NCI-H1048 (cell line): Measurements from ENCODE around the gene ASCL4.
"Not testable (repeated sequence)": the region's sequence is repeated elsewhere in the genome, so short reads cannot be mapped to it uniquely, and the experiment has no call there.

Experiments
- DNase-seq: peaks from one replicate; lab custom pipeline; 2025; lab: John Stamatoyannopoulos, UW

ASCL4 gene, protein sequence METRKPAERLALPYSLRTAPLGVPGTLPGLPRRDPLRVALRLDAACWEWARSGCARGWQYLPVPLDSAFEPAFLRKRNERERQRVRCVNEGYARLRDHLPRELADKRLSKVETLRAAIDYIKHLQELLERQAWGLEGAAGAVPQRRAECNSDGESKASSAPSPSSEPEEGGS

DNA sequence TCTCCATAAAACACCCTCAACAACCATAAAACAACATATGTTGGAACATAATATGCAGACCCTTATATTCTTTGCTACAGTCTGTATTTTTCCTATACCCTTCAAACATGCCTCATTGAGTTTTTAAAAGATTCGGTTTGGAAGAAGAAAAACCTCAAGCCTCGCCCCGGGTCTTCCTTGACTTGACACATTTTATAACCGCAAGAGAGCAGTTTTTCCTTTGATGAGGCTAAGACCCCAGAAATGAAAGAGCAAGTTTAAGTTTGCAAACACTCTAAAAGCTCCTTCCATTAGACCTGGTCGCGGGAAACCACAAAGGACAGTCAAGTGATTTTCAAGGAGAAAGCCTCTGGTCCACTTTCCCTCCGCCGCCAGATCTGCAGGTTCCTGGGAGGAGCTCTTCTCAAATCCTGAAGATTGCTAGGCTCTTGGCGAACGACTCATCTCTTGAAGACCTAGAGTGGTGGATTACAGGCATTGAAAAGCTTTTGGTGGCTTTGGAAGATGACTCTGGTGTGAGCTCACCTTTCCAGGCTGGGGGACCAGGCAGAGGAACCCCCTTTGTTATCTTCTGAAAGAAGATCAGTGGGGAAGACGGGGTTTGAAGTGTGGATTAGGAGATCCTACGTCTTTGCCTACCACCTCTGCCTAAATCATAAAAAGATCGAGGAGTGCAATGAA lies at the start of gene ASCL4:
Gene ASCL4, plus strand, starts transcription at position 356 of the 681 bp plus-strand sequence. CDS start 515 bp downstream, outside the sequence.
- no peak for DNase-seq

DNA sequence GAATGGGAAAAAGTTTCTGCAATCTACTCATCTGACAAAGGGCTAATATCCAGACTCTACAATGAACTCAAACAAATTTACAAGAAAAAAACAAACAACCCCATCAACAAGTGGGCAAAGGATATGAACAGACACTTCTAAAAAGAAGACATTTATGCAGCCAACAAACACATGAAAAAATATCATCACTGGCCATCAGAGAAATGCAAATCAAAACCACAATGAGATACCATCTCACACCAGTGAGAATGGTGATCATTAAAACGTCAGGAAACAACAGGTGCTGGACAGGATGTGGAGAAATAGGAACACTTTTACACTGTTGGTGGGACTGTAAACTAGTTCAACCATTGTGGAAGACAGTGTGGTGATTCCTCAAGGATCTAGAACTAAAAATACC lies 47.2 kb upstream of the ASCL4 start:
- not testable (repeated sequence) for DNase-seq

DNA sequence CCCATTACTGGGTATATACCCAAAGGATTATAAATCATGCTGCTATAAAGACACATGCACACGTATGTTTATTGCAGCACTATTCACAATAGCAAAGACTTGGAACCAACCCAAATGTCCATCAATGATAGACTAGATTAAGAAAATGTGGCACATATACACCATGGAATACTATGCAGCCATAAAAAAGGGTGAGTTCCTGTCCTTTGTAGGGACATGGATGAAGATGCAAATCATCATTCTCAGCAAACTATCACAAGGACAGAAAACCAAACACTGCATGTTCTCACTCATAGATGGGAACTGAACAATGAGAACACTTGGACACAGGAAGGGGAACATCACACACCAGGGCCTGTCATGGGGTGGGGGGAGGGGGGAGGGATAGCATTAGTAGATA lies 46.8 kb upstream of the ASCL4 start:
- DNase-seq, result not testable (repeated sequence)

DNA sequence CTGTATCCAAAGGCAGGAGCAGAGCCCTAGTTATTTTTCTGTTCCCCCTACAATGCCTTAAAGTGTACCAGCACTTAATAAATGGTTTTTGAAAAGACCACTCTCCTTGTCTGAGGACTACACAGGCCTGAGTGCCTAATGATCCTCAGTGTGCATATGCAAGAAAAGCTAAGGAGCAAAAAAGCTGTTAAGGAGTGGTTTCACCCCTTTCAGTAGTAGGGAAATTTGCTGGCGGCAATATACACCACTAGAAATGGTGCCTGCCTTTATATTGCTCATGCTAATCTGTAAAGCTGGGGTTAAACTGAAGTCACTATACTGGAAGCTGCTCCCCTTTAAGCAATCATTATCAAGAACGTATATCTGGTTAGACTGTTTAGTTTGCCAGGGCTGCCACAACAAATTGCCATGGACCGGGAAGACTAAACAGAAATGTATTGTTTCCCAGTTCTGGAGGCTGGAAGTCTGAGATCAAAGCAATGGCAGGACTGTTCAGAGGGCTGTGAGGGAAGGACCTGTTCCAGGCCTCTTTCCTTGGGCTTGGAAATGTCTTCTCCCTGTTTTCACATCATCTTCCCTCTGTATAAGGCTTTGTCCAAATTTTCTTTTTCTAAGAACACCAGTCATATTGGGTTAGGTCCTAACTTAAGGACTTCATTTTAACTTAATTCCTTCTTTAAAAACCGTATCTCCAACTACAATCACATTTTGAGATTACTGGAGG lies 43.7 kb upstream of the ASCL4 start:
- no peak for DNase-seq

DNA sequence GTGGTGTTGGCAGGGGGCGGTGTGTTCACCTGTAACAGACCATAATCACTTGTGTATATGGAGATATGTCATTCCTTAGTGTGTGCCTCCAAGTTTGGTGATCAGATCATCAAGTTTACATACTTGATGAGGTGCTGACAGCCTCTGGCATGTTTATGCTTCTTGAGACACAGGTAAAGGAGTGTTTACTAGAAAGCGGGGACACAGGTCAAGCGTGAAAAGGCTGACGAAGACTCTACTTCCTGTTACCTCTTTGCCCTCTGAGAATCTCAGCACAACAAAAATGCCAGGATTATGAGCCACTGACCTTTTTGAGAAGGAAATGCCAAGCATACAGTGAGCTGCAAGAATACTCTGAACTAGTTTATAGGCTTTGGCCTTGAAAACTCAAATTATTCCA lies 43.1 kb upstream of the ASCL4 start:
- DNase-seq, result no peak

DNA sequence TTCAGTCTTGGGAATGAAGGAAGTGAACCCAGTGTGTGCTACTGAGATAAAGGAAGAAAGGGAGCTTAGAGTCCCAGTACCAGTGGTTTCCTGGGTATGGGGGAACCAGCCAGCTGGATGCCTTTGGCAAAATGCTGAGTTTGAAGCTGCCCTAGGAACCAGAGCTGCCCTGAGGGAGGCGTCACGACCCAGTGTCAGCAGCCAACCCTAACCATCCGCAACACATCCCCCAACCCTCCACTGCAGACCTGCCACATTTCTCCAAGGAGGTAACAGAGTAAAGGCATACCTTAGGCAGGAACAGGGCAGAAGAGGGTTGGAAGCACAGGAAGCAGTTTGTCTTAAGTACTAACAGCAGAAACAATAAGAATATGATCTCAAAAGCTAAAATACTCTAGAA lies 42.1 kb upstream of the ASCL4 start:
- DNase-seq, result no peak

DNA sequence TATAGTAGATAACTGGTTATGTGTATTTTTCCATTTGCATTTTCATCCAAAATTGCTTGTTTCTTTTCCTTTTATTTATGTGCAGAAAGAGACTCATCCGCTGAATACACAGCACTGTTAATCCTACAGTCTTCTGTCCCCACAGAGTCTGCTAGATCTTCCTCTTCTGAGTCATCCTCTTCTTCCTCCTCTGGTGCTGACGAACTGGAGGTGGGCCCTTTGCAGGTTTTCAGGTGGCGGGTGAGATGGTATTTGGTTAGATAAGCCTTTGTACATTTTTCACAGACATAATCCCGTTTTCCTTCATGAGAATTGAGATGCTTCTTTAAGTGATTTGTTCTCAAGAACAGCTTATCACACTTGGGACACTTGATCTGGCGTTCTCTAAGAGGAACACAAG lies 40.4 kb upstream of the ASCL4 start:
- no peak for DNase-seq

DNA sequence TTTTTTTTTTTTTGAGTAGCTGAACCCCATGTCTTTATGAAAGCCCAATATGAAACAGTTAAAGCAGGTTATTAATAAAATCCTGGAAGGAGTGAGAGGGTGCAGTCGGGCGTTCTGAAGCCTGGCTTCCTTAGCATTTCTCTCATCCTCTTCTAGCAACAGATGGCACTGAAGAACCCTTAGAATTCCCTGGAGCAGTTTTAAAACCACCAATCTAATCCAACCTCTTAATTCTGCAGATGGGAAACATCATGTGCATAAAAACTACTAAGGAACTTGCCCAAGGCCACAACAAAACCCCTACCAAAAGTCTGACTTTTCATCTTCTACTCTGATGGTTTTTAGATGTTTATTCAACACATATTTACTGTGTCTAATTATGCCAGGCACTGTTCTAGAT lies 38.7 kb upstream of the ASCL4 start:
- no peak for DNase-seq

DNA sequence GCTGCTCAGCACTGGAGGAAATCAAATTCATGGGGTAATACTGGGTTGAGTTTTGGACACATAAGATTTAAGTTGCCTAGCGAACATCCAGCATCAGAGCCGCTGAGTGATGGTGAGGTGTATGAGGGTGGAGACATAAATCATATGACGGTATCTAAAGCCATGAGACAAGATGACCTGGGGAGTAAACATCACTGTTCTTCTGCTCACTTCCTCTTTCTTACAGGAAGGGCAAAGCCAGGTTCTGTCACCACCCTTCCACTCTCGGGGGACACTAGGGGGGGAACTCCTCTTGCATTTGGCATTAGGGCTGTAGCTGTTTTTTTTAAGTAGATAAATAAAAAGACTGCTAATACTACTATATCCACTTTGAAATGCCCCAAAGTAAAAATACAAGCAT lies 37.6 kb upstream of the ASCL4 start:
- DNase-seq, result no peak

DNA sequence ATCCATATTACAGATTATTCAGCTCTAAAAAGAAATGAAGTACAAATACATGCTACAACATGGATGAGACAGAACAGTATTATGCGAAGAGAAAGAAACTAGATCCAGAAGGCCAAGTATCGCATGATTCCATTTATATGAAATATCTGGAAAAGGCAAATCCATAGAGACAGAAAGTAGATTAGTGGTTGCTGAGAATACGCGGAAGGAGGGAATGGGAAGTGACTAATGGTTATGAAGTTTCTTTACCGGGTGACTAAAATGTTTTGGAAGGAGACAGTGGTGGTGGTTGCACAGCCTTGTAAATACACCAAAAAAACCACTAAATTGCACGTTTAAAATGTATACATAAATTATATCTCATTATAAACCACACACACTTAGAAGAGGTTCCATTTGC lies 26.0 kb upstream of the ASCL4 start:
- DNase-seq, result no peak

DNA sequence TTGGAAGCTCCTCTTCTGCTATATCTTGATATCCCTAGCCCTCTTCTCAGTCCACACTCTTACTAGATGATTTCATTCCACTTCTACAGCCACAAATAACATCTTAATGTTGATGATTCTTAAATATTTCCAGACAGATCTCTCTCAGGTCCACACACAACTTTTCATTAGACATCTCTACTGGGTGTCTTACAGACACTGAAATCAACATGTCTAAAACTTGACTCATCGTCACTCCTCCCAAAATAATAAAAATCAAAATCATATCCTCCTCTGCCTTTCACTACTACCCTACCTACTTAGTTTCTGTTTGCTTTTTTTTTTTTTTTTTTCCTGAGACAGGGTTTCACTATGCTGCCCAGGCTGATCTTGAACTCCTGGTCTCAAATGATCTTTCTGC lies 25.4 kb upstream of the ASCL4 start:
- DNase-seq, result no peak

DNA sequence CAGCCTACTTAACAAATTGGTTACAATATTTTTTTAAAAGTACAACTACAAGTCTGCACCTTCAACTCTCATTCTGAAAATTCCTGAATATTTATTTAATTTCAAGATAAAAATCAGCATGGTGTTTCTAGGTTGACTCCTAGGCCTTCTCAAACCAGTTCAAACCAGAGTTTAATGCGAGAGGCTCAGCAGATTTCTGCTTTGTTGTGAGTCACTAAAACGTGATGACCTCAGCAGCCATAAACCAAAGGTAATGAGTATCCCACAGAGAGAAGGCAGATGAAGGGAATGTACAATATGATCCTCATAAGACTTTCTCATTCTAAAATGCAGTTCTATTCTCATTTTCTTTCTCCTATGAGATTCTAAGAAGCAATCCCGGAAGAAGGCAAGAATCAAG lies 15.1 kb upstream of the ASCL4 start:
- no peak for DNase-seq

DNA sequence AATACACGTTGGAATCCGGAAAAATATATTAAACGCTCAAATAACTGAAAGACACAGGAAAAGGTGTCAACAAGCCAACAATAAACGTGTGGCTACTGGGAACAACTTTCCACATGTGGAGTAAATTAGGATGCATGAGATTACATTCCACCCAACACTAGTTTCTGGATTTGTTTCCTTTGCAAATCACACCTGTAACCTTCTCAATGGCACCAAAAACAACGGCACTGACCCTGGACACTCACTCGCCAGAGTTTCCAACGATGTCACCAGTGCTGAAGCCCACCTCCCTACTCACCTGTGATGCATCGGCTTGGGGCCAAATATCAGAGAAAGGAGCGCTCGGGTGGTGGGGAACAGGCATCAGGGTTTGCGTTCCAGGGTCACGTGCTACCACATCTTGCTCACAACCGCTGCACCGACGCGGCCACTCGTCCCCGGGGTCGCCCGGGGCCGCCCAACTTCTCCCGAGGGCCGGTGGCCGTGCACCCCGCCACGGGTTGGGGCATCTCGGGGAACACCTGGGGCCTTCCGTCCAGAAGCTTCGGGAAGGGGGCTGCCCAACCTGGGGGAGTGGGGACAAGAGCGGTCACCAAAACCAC lies 14.2 kb upstream of the ASCL4 start:
- no peak for DNase-seq

DNA sequence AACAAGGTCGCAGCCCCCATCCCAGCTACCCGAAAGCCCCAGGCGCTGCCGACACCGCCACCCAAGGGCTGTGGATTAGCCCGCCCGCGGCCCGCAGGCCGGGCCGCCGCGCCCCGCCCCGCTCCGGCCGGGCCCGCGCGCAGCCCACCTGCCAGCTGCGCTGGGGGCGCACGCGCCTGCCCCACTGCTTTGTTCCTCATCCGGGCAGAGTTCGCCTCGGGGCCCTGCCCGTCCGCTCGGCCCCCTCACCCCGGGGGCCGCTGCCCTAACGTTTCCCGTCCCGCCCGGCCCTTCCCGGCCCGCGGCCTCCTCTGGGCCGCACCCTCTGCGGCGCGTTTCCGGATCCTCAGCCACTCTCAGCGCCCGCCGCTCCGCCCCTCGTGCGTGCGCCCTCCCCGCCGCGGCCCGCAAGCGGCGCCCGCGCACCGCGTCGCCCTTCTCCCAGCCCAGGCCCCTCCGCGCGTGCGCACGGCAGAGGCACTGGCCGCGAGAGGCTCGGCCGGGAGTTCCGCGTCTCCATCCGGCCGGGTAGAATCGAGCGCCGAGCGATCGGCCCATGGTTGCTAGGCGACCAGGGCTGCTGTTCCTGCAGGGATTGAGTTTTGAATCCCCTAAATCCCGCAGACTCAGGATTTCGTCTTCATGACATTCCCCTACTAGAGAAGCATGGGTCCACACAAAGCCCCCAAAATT lies 13.5 kb upstream of the ASCL4 start, which contains the start of gene PRDM4:
Gene PRDM4, minus strand, starts transcription at position 329 of the 693 bp plus-strand sequence. CDS start 622 bp downstream, outside the sequence.
- peak; percentile 76 for DNase-seq

DNA sequence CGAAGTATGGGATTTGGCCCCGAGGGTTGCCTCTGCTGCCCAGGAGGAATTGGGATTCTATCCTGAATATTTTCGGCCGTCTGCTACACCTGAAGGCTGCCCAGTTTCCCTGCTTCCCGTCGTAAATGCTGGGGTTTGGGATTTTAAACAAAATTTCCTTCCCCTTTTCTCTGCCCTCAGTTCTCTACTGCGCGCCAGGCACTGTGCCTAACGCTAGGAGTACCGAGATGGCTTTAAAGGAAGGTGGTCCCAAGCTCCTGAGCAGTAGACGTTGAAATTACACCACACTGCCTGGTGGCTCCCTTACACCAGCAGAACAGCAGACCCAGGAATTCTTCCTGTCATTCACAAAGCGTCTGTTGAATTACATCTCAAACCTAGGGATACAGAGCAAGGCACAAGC lies 13.0 kb upstream of the ASCL4 start:
- DNase-seq, result no peak

DNA sequence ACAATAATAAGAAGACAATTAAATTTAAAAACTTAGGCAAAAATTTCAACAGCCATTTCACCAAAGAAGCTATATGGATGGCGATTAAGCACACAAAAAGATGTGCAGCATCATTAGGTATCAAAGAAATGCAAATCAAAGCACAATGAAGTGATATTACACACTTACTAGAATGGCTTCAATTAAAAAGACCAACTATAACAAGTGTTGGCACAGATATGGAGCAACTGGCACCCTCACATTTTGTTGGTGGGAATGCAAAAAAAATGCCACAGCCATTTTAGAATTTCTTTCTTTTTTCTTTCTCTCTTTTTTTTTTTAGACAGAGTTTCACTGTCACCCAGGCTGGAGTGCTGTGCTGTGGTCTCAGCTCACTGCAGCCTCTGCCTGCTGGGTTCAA lies 11.6 kb upstream of the ASCL4 start:
- no peak for DNase-seq

DNA sequence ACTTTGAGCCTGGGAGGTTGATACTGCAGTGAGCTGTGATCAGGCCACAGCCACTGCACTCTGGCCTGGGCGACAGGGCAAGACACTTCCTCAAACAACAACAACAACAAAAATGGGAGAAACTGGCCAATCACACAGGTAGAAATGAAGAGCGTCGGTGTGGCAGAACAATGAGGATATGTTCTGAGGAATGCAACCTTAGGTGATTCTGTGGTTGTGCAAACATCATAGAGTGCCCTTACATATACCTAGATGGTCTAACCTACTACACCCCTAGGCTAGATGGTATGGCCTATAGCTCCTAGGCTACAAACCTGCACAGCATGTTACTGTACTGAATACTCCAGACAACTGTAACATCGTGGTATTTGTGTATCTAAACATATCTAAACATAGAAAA lies 9.9 kb upstream of the ASCL4 start:
- no peak for DNase-seq

DNA sequence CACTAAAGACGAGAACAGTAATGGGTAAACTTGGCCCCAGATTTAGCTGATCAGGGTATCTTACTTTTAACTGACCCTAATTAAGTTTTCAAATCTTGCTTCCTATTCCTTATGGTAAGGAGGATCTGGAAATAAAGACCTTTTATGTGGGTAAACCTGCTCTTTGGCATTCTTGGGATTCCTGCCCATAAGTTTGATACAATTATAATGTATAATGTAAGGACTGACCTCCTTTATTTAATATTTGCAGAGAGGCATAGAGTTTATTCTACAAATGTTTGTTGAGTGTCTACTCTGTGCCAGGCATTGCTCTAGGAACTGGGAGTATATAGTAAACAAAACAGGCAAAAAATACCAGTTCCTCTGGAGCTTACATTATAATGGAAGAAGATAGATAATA lies 9.2 kb upstream of the ASCL4 start:
- no peak for DNase-seq

DNA sequence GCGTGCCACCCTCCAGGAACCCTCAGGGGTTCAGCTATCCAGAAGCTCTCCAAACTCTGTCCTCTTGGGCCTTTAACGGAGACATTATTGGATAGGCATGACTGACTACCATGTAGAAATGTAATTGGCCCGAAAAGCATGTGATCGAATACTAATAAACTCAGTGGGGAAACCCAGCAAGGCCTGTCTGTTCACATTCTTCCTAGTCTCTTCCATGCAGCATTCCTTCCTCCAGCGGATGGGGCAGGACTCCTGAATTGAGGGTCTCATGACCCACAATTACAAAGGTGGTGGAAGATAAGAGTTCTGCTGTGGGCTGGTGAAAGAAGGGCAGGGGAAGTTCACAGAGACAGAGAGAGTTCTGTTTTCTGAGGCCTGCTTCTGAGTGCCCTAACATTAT lies 7.0 kb upstream of the ASCL4 start:
- DNase-seq, result no peak

DNA sequence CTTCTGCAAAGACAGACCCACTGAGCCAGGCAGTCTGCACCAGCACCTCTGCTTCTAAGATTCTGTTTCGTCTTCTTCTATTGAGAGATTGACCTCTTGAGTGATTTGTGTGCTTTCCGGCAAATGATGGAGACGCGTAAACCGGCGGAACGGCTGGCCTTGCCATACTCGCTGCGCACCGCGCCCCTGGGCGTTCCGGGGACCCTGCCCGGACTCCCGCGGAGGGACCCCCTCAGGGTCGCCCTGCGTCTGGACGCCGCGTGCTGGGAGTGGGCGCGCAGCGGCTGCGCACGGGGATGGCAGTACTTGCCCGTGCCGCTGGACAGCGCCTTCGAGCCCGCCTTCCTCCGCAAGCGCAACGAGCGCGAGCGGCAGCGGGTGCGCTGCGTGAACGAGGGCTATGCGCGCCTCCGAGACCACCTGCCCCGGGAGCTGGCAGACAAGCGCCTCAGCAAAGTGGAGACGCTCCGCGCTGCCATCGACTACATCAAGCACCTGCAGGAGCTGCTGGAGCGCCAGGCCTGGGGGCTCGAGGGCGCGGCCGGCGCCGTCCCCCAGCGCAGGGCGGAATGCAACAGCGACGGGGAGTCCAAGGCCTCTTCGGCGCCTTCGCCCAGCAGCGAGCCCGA lies 703 bp downstream of the ASCL4 start:
- no peak for DNase-seq

DNA sequence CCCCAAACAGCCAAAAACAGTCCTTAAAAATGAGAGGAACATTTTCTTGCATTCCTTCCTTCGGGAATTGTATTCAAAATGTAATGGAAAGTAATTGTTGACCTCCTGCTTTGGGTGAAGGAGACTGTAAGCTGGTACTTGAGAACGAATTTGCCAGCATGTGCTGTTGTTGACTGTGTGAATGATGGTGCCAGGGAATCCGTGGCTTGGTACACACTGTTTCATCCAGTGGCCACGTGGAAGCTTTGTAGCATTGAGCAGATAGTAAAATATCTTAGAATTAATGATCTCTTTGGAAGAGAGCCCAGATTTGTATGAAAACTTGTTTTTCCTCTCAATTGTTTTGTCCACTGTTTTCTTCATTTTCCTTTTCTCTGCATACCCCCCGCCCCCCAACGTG lies 1.7 kb downstream of the ASCL4 start:
- DNase-seq, result no peak
